PC-9 (cell line): ENCODE measurements around the gene EI24.
A peak's percentile ranks its signal among the peaks of the same experiment; 100 is the strongest.

ENCODE experiments used
- CTCF ChIP-seq: fragments of 200-600 bp; sonication (generic); conservative IDR thresholded peaks from 2 replicates; pipeline ENCODE4 v1.6.1; 2017; ENCODE audit warnings: mixed run types, antibody characterized with exemption, mild to moderate bottlenecking, moderate library complexity
- EZH2 ChIP-seq: fragments of 200-600 bp; sonication (generic); IDR thresholded peaks from 2 replicates; pipeline ENCODE4 v1.8.0; 2017; ENCODE audit warnings: antibody characterized with exemption, low read depth

DNA sequence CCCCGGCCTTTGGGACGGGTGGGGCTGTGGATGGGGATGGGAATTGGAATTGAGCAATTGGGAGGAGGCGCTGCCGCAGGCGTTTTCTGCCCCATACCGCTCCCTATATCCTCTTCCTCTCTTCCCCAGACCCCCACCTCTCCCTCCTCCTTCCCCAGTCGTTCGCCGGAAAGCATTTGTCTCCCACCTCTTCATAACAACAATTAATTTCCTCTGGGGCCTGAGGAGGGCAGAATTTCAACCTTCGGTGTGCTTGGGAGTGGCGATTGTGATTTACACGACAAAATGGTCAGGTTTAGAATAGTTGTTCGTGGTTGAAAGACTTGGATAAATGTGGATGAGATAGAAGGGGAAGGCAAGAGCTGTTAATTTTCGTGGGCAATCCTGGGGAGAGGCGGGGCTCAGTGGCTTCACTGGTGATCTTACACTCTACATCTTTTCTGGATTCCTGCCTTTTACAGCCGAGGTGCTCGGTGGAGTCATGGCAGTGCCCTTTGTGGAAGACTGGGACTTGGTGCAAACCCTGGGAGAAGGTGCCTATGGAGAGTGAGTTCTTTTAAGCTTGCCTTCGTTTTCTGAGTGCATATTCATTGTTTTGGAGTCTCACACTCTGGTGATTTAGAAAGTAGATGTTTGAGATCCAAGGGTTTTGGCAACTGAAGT, 57.1 kb downstream of the EI24 start:
- TF ChIP-seq CTCF: peak; percentile 57
- no peak for TF ChIP-seq EZH2
